Astrocyte (in vitro differentiated cells and primary cell): ENCODE measurements around the gene TUBB4B. TPM values are rescaled to one million over a fixed set of nuclear protein-coding genes. Genes with fewer than 3 reads are reported as not detected.

Experiments
- DNase-seq: peaks from one replicate; pipeline ENCODE4 v3.0.0-alpha.2; 2010; ENCODE audit warnings: low read depth
- FAIRE-seq: peaks from 2 replicates; lab custom pipeline; 2011; peaks lifted over from hg19 to GRCh38; lab: Jason Lieb, UNC
- H2AFZ ChIP-seq: 2 replicates; pipeline ENCODE4 v1.6.0; 2012; ENCODE audit warnings: low read depth, low read length, inconsistent platforms
- H3K27ac ChIP-seq: 2 replicates; pipeline ENCODE4 v1.5.1; 2011; ENCODE audit warnings: low read depth, low read length, inconsistent platforms
- H3K27me3 ChIP-seq: 2 replicates; pipeline ENCODE4 v1.6.0; 2011; ENCODE audit warnings: low read length, inconsistent platforms; ENCODE audit not compliant: insufficient read depth
- H3K36me3 ChIP-seq: 2 replicates; pipeline ENCODE4 v1.5.1; 2011; ENCODE audit warnings: low read length, inconsistent platforms; ENCODE audit not compliant: insufficient read depth
- H3K4me1 ChIP-seq: 2 replicates; pipeline ENCODE4 v1.5.1; 2011; ENCODE audit warnings: low read length, inconsistent platforms; ENCODE audit not compliant: insufficient read depth
- H3K4me2 ChIP-seq: 2 replicates; pipeline ENCODE4 v1.6.0; 2012; ENCODE audit warnings: low read length, inconsistent platforms
- H3K4me3 ChIP-seq: 2 replicates; pipeline ENCODE4 v1.5.1; 2011; ENCODE audit warnings: low read depth, mild to moderate bottlenecking, low read length, inconsistent platforms; ENCODE audit not compliant: insufficient read depth
- H3K79me2 ChIP-seq: 2 replicates; pipeline ENCODE4 v1.6.0; 2012; ENCODE audit warnings: mild to moderate bottlenecking, low read length, inconsistent platforms; ENCODE audit not compliant: insufficient read depth
- H3K9ac ChIP-seq: 2 replicates; pipeline ENCODE4 v1.6.0; 2012; ENCODE audit warnings: mild to moderate bottlenecking, low read length, inconsistent platforms
- H3K9me3 ChIP-seq: 2 replicates; pipeline ENCODE4 v1.5.1; 2012; ENCODE audit warnings: low read depth, mild to moderate bottlenecking, low read length, inconsistent platforms; ENCODE audit not compliant: insufficient read depth
- H4K20me1 ChIP-seq: 2 replicates; pipeline ENCODE4 v1.6.0; 2012; ENCODE audit warnings: low read length, inconsistent platforms; ENCODE audit not compliant: insufficient read depth
- H3K27ac Mint-ChIP-seq: one replicate; pipeline ENCODE4 v1.8.0; 2021; ENCODE audit warnings: mild to moderate bottlenecking, mixed read lengths; ENCODE audit not compliant: unreplicated experiment
- H3K27me3 Mint-ChIP-seq: one replicate; pipeline ENCODE4 v1.8.0; 2021; ENCODE audit warnings: low read depth, mixed read lengths; ENCODE audit not compliant: unreplicated experiment
- H3K36me3 Mint-ChIP-seq: one replicate; pipeline ENCODE4 v1.8.0; 2021; ENCODE audit warnings: low read depth, mixed read lengths; ENCODE audit not compliant: unreplicated experiment
- H3K4me1 Mint-ChIP-seq: one replicate; pipeline ENCODE4 v1.8.0; 2021; ENCODE audit warnings: low read depth, mixed read lengths; ENCODE audit not compliant: unreplicated experiment
- H3K4me3 Mint-ChIP-seq: one replicate; pipeline ENCODE4 v1.8.0; 2021; ENCODE audit warnings: mild to moderate bottlenecking, moderate library complexity, mixed read lengths; ENCODE audit not compliant: unreplicated experiment
- H3K9me3 Mint-ChIP-seq: one replicate; pipeline ENCODE4 v1.8.0; 2021; ENCODE audit warnings: mild to moderate bottlenecking, mixed read lengths; ENCODE audit not compliant: unreplicated experiment
- EZH2 ChIP-seq: IDR thresholded peaks from 2 replicates; pipeline ENCODE4 v1.6.1; 2012; ENCODE audit warnings: mild to moderate bottlenecking, low read length, inconsistent platforms; ENCODE audit not compliant: insufficient read depth
- total RNA-seq: library from RNA; stranded (reverse); gene quantifications from 2 replicates; pipeline ENCODE4 v1.2.1, GENCODE V29; 2021
- TF ChIP-seq, protein P1 (sequence below): IDR thresholded peaks from 2 replicates; pipeline ENCODE4 v1.5.1; 2011; ENCODE audit warnings: low read depth, mild to moderate bottlenecking, inconsistent platforms, low read length, moderate library complexity; ENCODE audit not compliant: insufficient read depth

The TUBB4B gene
- total RNA-seq, 1 donor from 2014 or later, result 218 TPM

DNA sequence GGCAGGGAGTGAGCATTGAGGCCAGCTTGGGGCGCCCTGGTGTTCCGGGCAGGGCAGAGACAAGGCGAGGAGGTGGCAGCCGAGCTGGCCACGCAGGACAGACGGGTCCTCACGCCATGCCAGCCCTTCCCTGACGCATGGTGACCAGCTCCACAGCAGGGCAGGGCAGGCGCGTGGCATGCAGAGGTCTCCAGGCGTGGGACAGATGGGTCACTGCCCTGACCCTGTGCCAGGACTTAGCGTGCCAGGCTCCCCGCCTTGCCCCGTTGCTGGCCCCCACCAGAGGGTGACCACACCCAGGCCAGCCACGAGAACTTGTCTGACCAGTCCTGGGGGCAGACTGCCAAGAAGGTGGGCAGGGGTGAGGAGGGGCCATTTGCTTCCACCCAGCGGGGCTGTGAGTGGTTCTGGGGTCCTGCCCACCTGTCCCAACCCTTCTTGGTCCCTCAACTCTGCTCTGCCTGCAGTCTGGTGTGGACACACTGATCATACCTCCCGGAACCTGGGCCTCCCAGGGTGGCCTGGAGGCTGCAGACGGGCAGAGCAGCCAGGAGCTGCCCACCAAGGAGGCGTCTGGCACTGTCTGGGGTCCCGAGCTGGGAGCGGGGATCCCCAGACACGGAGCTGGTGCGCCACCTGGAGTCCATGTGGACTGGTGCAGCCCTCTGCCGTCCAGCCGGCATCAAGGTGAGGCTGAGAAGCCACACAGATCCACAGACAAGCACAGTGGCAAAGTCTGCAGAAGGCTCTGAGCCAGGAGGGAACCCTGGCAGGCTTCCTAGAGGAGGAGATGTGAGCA, 13.8 kb upstream of the TUBB4B start, which contains the start of gene RNF224:
TSS of gene RNF224 (plus strand) at position 449 of the 799 bp plus-strand sequence. CDS start 834 bp downstream, outside the sequence.
- Histone ChIP-seq H4K20me1 (no peaks in the 10 kb centered on the region), H3K79me2 (no peaks in the 10 kb centered on the region), H3K4me3 (no peak within 1 kb of the TSS), H3K9ac (no peak within 1 kb of the TSS), H3K27ac (no peak within 1 kb of the TSS), H2AFZ (peak within 1 kb of the TSS; percentile 18), H3K9me3 (no peaks in the 10 kb centered on the region), H3K4me2 (peak within 1 kb of the TSS; percentile 35), H3K27me3 (no peaks in the 10 kb centered on the region), H3K36me3 (no peaks in the 10 kb centered on the region), H3K4me1 (peaks cover 22% of the 10 kb centered on the region)
- H3K36me3 Mint-ChIP-seq, result no peaks in the 10 kb centered on the region
- peak within 1 kb of the TSS; percentile 77 for H3K27ac Mint-ChIP-seq
- DNase-seq, result peak; percentile 27
- FAIRE-seq, result no peak
- H3K4me3 Mint-ChIP-seq, result no peak within 1 kb of the TSS
- TF ChIP-seq, protein P1, sequence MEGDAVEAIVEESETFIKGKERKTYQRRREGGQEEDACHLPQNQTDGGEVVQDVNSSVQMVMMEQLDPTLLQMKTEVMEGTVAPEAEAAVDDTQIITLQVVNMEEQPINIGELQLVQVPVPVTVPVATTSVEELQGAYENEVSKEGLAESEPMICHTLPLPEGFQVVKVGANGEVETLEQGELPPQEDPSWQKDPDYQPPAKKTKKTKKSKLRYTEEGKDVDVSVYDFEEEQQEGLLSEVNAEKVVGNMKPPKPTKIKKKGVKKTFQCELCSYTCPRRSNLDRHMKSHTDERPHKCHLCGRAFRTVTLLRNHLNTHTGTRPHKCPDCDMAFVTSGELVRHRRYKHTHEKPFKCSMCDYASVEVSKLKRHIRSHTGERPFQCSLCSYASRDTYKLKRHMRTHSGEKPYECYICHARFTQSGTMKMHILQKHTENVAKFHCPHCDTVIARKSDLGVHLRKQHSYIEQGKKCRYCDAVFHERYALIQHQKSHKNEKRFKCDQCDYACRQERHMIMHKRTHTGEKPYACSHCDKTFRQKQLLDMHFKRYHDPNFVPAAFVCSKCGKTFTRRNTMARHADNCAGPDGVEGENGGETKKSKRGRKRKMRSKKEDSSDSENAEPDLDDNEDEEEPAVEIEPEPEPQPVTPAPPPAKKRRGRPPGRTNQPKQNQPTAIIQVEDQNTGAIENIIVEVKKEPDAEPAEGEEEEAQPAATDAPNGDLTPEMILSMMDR, result peak; percentile 61
- TF ChIP-seq EZH2, result no peak
- peaks cover 4% of the 10 kb centered on the region for H3K4me1 Mint-ChIP-seq
- H3K9me3 Mint-ChIP-seq, result no peaks in the 10 kb centered on the region
- H3K27me3 Mint-ChIP-seq, result no peaks in the 10 kb centered on the region

DNA sequence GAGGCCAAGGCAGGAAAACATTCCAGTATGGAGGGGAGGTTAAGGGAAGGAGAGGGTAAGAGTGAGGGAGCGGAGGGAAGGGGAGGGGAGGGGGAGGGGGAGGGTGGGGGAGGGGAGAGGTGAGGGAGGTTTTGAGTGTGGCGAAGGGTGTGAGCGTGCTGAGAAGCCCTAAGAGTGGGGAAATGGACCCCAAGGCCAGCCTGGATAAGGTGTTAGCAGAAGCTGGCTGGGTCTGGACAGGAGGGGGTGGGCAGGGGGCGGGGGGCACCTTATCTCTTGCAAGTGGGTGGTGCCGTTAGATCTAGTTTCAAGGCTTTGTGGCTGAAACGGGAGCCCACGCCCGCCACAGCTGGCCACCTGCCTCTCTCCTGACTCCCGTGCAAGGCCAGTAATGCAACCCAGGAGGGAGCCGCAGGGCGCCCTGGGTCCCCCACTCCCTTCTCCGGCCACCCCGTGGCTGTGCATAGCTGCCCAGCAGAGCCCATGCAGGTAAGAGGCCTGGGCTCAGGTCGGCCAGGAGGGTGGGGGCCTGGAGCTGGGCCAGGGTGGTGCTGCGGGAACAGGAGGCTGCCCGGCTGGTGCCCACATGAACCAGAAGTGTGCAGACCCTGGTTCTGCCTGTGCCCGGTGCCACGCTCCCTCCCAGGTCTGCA, 13.1 kb upstream of the TUBB4B start:
- H3K9ac ChIP-seq, result no peak overlapping the region
- no peaks in the 10 kb centered on the region for H4K20me1 ChIP-seq
- H3K79me2 ChIP-seq, result no peaks in the 10 kb centered on the region
- peaks cover 18% of the 10 kb centered on the region for H3K4me1 ChIP-seq
- H3K9me3 Mint-ChIP-seq, result no peaks in the 10 kb centered on the region
- H3K4me1 Mint-ChIP-seq, result peaks cover 4% of the 10 kb centered on the region
- TF ChIP-seq, protein P1, result no peak
- no peak for TF ChIP-seq EZH2
- H3K27ac Mint-ChIP-seq, result peak overlapping the region; percentile 77
- no peak overlapping the region for H3K4me3 ChIP-seq
- no peak overlapping the region for H3K4me3 Mint-ChIP-seq
- H3K27ac ChIP-seq, result no peak overlapping the region
- peak overlapping the region; percentile 35 for H3K4me2 ChIP-seq
- no peak overlapping the region for H2AFZ ChIP-seq
- H3K9me3 ChIP-seq, result no peaks in the 10 kb centered on the region
- DNase-seq, result no peak
- H3K36me3 Mint-ChIP-seq, result no peaks in the 10 kb centered on the region
- no peaks in the 10 kb centered on the region for H3K27me3 ChIP-seq
- H3K36me3 ChIP-seq, result no peaks in the 10 kb centered on the region
- FAIRE-seq, result no peak
- H3K27me3 Mint-ChIP-seq, result no peaks in the 10 kb centered on the region
